Fibroblast of villous mesenchyme (primary cell): ENCODE data around the gene SLC34A2. TPM values are rescaled to one million over a fixed set of nuclear protein-coding genes. Genes with fewer than 3 reads are reported as not detected.
"Not testable (repeated sequence)": the region's sequence is repeated elsewhere in the genome, so short reads cannot be mapped to it uniquely, and the experiment has no call there.

ENCODE experiments used
- DNase-seq: peaks from one replicate; pipeline ENCODE4 v3.0.0-alpha.2; 2010; ENCODE audit warnings: low read depth
- H3K4me3 ChIP-seq: 2 replicates; pipeline ENCODE4 v1.5.1; 2011; ENCODE audit warnings: low read depth, mild to moderate bottlenecking, low read length
- total RNA-seq: library from RNA; depleted of rRNA; stranded (reverse); fragments of >200 nt; gene quantifications from 2 replicates; pipeline ENCODE4 v1.2.3, GENCODE V29; 2012
- TF ChIP-seq, protein P1 (sequence below): IDR thresholded peaks from 2 replicates; pipeline ENCODE4 v1.5.1; 2012; ENCODE audit warnings: low read depth, mild to moderate bottlenecking, low read length; ENCODE audit not compliant: insufficient read depth

Gene SLC34A2
- total RNA-seq, 1 donor = not detected

DNA sequence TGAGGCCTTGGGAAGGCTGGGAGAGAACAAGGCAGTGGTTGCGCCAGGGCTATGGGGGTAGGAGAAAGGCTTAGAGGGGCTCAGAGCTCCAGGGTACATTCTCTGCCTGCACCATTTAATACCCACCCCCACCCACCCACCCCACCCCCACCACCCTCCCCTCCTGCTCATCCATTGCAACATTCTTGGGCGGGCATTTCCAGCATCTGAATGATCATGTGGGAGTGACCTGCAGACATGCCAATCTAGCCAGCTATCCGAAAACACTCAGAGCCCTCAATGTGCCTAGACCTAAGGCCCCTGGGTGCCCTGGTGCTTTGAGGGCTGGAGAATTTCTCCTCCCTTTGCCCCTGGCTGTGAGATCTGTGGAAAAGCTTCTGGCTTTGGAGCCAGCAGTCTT is 3.1 kb downstream of the SLC34A2 start:
- DNase-seq = no peak
- TF ChIP-seq, protein P1, sequence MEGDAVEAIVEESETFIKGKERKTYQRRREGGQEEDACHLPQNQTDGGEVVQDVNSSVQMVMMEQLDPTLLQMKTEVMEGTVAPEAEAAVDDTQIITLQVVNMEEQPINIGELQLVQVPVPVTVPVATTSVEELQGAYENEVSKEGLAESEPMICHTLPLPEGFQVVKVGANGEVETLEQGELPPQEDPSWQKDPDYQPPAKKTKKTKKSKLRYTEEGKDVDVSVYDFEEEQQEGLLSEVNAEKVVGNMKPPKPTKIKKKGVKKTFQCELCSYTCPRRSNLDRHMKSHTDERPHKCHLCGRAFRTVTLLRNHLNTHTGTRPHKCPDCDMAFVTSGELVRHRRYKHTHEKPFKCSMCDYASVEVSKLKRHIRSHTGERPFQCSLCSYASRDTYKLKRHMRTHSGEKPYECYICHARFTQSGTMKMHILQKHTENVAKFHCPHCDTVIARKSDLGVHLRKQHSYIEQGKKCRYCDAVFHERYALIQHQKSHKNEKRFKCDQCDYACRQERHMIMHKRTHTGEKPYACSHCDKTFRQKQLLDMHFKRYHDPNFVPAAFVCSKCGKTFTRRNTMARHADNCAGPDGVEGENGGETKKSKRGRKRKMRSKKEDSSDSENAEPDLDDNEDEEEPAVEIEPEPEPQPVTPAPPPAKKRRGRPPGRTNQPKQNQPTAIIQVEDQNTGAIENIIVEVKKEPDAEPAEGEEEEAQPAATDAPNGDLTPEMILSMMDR = no peak
- H3K4me3 ChIP-seq = no peak overlapping the region

DNA sequence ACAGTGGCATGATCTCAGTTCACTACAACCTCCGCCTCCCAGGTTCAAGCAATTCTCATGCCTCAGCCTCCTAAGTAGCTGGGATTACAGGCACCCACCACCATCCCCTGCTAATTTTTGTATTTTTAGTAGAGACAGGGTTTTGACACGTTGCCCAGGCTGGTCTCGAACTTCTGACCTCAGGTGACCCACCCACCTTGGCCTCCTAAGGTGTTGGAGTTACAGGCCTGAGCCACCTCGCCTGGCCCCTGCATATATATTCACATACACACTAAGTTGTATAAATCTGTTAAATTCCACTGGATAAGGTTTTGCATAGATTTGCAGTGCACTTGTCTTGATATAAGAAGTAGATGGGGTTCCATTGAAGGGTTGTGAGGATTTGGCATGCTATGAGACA is 5.8 kb downstream of the SLC34A2 start:
- DNase-seq, H3K4me3 ChIP-seq: not testable (repeated sequence)

DNA sequence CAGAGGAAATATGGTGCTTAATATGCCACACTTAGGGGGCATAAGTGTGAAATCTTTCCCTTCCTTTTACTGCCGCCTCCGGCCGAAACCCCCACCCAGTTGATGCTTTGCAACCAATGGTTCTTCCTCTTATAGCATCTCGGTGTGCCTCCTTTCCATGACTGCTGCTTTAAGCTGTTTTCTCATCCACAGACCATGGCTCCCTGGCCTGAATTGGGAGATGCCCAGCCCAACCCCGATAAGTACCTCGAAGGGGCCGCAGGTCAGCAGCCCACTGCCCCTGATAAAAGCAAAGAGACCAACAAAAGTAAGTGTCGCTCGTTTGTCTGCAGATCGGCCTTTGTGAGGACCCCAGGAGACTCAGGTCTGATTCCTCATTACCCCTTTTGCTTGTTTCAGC is 6.7 kb downstream of the SLC34A2 start:
- no peak overlapping the region for H3K4me3 ChIP-seq
- no peak for DNase-seq
- TF ChIP-seq, protein P1 = no peak

DNA sequence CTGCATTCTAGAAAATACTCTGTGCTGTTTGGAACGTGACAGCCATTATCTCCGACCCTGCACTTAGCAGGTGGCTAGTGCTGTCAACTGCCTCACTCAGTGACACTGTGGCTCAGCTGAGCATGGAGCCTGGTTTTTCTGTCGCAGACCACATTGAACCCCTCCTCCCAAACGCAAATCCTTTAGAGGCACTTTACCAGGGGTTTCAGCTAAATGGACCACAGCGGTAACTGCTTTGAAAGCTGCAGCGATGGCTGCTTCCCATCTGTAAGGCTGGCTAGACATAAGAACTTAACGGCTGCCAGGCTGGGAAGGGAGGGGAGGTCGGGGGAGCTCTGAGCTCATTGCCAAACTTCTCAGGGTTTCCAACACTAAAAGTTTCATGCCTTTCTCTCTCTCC is 8.1 kb downstream of the SLC34A2 start:
- H3K4me3 ChIP-seq = no peak overlapping the region
- TF ChIP-seq, protein P1 = no peak
- no peak for DNase-seq

DNA sequence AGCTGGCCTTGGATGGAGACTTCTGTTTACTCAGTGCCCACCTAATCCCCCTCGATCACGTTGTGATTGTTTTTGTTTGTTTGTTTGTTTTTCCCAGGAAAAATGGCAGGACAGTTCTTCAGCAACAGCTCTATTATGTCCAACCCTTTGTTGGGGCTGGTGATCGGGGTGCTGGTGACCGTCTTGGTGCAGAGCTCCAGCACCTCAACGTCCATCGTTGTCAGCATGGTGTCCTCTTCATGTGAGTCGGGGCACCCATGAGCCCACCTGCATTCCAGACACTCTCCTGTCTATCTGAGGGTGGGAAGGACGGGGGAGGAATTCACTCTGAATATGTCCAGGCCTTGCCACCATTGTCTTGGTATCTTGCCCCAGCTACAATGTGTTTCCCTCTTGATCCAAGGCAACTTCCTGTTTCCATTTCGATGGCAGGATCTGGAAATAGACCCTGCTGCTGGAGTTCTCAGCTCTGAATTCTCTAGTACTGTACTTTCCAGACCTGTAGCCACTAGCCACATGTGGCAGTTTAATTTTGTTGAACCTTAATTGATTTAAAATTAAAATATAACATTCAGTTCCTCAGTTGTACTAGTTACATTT is 10.5 kb downstream of the SLC34A2 start:
- H3K4me3 ChIP-seq = no peak overlapping the region
- no peak for DNase-seq
- TF ChIP-seq, protein P1 = no peak

DNA sequence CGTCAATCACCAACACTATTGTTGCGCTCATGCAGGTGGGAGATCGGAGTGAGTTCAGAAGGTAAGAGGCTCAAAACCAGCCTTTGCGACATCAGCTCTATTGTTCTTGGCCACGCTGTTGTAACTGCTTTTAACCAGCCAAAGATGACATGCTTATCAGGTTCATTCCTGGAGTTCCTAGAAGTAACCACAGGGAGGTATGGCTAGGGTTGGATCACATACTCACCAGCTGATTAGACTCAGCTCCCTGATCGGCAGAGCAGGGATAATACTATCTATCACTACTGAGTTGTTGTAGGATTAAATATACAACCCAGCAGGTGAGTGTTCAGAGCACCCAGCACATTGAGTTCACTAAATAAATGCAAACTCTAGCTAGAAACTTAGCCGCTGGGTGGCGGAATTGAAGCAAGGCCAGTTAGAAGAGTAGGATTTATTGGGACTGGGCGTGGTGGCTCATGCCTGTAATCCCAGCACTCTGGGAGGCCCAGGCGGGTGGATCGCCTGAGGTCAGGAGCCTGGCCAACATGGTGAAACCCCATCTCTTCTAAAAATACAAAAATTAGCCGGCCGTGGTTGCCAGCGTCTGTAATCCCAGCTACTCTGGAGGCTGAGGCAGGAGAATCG is 12.4 kb downstream of the SLC34A2 start:
- H3K4me3 ChIP-seq = no peak overlapping the region
- peak; percentile 27 for DNase-seq
- TF ChIP-seq, protein P1 = peak; percentile 9

DNA sequence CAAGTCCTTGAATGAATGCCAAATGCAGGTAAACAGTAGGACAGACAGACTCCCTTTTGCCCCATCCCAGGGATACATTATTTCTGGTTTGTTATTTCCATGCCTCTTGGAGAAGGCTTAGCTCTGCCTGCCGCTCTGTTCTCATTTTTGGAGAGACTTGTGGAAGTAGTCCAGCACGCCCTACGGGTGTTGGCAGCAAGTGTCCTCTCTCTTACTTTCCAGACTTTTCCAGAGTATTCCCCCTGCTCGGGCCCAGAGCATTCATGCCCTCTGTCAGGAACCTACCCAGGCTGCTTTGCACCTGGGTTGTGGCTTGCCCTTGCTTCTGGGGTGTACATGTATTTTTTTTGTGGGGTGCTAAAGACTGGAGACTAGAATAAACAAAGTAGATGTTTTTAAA is 15.3 kb downstream of the SLC34A2 start:
- no peak overlapping the region for H3K4me3 ChIP-seq
- TF ChIP-seq, protein P1 = no peak
- DNase-seq = no peak
